HG02623 (cell line): ENCODE results near the gene VSIG2.
"Not testable (repeated sequence)": the region's sequence is repeated elsewhere in the genome, so short reads cannot be mapped to it uniquely, and the experiment has no call there.

ENCODE experiments used
- ATAC-seq: cut with Tn5 transposase; IDR thresholded peaks from one replicate; pipeline ENCODE4 v1.9.1; 2021; ENCODE audit warnings: moderate library complexity; ENCODE audit not compliant: unreplicated experiment

VSIG2 gene, protein sequence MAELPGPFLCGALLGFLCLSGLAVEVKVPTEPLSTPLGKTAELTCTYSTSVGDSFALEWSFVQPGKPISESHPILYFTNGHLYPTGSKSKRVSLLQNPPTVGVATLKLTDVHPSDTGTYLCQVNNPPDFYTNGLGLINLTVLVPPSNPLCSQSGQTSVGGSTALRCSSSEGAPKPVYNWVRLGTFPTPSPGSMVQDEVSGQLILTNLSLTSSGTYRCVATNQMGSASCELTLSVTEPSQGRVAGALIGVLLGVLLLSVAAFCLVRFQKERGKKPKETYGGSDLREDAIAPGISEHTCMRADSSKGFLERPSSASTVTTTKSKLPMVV

DNA sequence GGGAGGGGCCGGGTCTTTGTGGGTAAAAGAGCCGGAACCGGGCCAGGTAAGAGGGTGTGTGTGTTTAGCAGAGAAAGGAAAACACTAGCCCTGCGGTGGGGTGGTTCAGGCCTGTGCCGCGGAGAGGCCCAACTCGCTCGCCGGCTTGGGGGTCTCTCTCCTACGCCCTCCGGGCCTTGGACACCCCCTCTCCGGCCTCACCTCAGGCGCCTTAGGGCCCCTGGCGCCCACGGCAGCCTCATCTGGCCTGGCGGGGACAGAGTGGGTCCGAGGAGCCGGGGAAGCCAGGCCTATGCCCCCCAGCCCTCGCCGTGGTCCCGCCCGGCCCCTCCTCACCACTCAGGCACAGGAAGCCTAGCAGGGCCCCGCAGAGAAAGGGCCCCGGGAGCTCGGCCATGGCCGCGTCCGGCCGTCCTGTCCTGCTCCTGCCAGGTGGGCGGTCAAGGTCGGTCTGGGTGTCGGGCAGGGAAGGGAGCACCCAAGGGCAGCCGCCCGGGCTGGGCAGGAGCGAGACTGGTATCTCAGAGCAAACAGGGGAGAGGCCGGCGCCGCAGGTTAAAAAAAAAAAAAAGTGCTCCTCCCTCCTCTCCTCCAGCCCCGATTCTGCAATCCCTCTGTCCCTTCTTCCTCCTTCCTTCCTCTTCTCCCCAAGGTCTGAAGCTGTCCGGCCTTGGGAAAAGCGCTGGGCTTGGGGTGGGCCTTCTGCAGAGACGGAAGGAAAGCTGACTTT is at the start of gene VSIG2:
Gene VSIG2 (minus strand): TSS at position 515 of the 730 bp plus-strand sequence. CDS start 118 bp downstream, at position 397.
- no peak for ATAC-seq

DNA sequence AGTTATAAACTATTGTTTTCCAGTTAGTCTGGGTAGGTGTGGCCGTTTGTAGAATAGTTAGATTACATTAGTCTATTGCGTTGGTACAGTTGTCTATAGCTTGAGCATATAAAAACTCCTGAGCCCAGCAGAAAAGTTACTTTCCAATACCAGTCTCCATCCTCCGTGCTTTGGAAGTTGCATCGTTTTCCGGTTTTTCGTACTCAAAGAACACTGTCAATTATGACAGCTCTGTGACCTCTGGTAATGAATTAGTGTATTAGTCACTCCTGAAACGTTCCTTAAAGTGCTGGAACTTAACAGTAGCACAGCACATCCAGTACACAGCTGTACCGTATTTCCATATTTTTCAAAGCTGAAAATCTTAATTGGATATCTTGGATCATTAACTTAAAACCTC is 49.0 kb upstream of the VSIG2 start:
- no peak for ATAC-seq

DNA sequence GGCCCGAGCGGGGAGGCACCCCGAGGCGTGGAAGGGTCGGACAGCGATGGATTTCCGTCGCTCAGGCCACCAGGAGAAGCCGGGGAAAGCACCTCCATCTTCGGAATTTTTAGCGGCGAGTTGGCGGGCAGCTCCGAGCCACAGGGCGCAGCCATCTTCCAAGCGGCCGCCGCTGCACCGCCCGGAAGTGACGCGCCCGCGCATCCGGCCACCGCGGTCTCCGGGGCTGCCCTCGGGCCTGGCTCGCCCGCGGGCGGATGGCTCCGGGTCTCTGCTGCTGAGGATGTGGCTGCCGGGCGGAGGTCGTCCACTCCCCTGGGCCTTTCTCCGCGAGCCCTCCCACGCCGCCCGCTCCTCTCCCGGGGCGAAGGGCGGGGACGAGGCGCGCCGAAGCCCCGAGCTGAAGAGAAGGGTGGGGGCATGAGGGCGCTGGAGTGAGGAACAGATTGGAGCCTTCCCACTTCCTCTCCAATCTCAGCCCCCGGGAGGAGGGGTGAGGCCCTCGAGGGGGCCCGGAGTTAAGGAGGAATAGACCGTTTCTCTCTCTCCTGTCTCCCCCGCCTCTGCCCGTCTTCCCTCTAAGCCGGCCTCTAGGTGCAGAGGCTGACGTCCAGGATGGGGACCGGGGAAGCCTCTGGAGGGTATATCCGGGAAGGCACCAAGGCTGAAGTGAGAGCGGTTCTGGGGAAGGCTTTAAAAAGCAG is 48.3 kb upstream of the VSIG2 start, which contains the start of gene MSANTD2:
Gene MSANTD2 (minus strand): TSS at position 181 of the 704 bp plus-strand sequence. CDS start 26 bp downstream, at position 155.
- ATAC-seq, result peak; percentile 82

DNA sequence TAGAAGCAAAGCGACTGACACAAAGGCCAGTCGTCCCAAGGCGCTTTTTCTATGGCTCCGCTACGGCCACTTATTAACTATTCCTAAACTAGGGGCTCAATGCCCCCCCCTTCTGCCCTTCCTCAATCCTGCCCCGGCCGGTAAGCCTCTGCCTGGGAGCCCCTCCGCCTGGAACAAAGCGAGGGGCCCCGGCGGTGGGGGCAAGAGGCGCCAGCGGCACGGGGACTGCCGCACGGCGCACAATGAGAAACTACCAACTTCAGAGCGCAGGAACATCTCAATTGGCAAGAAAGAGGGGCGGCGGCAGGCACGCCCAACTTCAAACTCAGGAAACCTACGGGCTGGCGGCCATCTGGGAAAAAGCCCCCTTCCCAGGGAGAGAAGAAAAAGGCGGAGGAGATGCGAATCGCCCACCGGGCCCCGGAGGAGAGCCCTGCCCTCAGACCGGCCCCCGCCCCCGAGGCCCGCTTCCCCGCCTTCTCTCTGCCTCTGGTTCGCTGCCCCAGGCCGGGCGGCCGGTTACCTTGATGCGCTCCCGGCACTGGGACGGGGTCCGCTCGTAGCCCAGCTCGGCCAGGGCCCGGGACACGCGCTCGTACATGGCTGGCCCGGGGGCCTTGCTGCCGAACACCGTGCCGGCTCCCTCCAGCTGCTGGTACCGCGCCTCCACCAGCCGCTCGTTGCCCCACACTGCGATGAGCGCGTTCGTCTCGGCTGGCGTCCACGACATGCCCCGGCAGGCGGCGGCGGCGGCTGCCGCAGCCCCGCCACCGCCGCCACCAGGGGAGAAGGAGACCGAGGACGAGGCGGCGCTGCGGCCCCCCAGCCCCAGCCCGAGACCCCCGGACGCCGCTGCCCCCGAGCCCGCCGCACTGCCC is 47.5 kb upstream of the VSIG2 start:
- ATAC-seq, result peak; percentile 34

DNA sequence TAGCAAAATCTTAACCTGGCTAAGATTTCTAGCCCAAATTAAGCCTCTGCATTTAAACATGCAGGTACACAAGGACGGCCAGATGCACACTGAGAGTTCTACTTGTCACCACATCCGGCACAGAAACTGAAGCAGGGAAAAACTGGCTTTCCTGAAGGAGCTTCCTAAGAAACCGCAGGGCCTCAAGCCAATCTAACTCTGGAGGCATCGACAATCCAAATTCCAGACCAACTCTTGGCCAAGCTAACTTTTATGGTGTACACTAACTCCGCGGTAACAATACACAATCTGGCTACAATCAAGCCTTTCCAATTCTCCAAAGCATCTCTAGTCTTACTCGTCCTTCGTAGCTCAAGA is 46.9 kb upstream of the VSIG2 start:
- peak; percentile 17 for ATAC-seq

DNA sequence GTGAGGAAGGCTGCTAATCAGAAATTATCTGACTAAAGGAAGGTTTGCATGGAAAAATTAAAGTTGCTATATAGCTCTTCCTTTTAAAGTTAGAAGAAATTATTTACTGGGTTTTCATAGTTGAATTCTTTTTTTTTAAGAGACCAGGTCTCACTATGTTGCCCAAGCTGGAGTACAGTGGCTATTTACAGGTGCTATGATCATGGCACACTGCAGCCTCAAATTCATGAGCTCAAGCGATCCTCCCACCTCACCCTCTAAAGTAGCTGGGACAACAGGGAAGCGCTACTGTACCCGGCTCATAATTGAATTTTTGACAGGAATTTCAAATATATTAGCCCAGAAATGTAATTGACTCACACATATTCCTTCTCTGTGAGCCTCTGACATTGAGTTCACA is 44.3 kb upstream of the VSIG2 start:
- no peak for ATAC-seq

DNA sequence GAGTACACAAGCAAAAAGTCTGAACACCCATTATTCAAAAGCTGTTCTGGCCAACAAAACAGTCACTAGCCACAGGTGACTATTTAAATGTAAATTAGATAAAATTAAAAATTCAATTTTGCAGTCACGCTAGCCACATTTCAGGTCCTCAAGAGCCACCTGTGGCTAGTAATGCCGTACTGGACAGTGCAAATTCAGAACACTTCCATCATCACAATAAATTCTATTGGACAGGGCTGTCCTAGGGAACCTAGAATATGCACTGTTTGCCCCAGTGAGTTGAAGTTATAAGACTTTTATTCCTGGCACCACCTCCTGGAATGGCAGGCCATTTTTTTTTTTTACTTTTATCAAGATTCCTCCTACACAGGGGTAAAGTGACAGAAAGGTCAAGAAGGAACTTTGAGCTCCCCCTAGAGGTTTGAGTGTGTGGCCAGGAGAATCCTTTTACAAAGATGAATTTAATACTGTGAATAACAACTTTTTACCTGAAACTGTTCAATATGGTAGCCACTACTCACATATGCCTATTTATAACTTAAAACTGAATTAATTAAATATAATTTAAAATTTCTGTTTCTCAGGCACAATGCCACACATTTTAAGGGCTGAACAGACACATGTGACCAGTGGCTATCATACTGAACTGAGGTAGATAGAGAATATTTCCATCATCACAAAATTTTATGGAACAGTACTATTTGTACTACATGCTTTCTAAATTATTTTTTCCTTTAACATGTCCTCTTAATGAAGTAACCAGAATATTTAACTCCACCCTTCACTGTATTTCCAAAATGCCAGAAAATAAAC is 41.6 kb upstream of the VSIG2 start:
- peak; percentile 59 for ATAC-seq

DNA sequence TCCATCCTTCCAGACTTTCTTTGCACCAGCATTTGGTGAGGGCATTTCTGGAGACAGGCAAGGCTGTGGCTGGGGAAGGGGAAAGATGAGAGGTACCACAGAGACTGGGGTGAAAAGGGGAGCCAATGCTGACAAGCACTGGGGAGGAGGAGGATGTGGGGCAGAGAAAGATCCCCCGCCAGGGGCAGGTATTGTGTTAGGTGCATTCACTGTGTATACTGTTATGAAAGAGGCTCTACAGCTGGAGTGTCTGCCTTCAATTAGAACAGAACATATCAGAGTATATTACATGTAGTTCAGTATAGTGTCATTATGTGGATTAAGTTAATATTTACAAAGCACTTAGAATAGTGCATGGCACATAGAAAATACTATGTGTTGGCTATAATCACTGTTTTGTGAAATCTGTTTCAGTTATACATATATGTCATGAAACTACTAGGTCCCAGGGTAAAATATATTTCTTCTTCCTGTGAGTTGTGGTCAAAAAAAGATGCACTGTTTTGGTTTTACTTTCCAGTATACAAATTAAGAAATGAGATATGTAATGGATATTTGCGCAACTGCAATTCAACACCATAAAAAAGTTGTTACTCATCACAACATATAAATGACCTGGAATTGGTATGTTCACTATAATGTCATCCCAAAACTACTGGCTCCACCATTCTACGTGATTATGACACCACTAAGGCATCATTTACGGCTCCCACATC is 39.7 kb upstream of the VSIG2 start:
- ATAC-seq, result peak; percentile 70

DNA sequence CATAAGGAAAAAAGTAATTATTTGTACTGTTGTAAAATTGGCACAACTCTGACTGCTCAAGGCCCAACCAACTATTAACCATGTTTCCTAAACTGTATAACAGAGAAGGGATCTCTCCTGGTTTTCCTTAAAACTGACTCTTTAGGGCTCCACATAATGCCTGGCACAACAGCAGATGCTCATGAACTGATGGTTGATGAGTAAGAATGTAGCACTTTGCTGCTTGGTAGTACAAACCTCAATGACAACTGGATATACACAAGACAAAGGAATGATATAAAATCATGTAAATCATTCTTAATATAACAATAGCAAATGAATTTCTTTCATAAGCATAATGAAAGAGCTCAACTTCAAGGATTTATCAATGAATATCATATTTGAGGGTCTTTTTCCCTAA is 36.5 kb upstream of the VSIG2 start:
- ATAC-seq, result no peak

DNA sequence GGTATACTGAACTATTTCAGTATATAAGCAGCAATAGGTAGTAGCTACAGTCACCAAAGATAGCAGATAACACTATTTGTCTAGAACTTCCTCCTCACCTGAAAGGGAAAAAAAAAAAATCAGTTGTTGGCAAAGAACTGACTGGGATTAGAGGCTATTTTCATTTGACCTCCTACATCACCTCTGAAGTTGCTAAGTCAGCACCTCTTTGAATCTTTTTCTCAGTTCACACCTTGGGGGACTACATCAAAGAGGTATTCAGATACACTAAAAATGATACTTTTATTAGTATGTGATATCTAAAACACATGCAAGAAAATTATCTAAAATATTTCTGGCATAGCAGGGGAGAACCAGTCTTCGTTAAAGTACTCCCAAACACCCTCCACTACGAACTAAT is 32.0 kb upstream of the VSIG2 start:
- no peak for ATAC-seq

DNA sequence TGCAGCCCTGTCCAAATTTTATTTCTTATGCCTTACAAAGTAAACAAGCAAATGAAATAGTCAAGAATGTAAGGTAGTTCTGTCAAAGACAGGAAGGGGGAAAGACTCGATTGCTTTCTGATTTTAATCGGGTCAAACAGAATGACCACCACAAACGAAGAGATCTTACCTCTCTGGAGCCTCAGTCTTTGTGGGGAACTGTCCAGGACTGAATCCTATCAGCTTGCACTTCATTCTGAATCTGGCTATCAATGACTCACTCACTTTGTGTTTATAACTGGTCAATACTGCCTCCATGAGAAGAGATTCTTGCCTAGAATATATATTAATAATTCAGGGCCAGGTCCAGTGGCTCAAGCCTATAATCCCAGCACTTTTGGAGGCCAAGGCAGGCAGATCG is 30.9 kb upstream of the VSIG2 start:
- ATAC-seq, result no peak

DNA sequence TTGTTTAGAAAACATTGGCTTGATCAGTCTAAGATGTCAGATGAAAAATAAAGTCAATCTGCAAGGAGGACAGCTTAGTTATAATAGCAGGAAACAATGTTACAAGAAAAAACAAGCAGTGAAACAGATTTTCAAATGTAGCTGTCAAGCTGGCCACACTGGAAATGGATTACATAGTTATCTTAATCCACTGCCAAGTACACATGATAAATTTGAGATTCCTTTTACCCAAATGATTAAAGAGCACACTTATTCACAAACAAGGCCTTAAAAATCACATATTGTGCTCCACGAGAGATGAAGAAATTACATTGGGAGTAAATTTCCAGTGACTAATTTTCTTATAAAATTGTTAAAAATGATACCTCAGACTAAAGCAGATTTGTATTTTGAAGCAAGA is 27.5 kb upstream of the VSIG2 start:
- no peak for ATAC-seq

DNA sequence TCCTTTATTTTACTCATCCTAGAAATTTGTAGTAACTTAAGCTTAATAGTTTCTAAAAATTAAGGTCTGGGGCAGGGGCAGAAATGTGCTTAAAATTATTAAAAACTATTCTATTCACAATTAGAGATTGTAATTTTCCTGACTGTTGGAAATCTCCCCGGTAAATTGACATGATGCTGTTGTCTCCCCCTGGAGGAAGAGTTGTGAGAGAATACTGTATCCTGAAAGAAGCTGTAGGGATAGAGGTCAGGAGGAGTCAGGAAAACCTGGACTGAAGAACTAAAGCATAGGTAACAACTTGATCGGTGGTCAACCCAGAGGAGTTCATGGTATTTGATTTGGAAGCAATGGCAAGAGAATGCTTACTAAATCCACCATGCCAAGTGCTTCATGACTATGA is 26.2 kb upstream of the VSIG2 start:
- no peak for ATAC-seq

DNA sequence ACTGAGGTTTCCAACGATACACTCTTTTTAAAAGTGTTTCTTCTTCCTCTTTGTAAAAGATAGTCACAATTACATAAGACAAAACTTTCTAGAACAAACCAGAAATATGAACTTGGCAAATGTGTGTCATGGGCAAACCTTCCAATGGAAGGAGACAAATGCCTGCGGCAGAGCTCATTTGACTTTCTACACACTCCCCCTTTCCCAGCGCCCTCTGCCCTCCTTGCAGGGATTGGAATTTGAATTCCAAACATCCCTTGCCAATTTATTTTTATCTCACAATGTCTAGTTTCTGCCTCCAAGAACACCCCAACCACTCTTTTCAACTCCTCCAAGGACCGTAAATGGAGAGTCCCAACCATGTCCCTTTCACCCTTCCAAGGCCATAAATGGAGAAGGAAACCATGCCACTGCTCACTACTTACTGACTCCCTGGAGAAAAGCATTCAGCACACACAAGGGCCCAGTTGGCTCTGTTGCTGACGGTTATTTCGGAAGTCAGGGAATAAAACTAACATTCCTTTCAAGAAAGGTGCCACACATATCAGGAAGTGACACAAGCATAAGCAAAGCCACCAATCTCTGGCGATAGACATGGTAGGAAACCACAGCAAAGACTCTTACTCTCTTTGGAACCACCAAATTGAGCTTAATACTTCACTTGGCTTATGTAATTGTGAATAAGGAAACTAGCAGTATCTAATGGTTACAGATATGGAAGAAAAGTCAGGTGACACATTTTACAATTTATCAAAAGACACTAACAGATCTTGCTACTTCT is 25.0 kb upstream of the VSIG2 start:
- ATAC-seq, result no peak

DNA sequence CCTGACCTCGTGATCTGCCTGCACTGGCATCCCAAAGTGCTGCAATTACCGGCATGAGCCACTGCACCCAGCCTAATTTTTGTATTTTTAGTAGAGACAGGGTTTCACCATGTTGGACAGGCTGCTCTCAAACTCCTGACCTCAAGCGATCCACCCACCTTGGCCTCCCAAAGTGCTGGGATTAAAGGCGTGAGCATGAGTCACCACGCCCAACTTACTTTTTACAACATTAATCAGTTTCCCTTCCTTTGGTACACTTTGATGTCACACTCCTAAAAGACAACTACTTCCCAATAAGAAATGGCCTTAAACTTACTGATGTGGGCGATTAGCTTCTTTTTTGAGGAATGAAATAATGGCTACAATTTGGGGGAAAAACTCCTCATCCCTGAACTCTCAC is 18.9 kb upstream of the VSIG2 start:
- ATAC-seq, result not testable (repeated sequence)

DNA sequence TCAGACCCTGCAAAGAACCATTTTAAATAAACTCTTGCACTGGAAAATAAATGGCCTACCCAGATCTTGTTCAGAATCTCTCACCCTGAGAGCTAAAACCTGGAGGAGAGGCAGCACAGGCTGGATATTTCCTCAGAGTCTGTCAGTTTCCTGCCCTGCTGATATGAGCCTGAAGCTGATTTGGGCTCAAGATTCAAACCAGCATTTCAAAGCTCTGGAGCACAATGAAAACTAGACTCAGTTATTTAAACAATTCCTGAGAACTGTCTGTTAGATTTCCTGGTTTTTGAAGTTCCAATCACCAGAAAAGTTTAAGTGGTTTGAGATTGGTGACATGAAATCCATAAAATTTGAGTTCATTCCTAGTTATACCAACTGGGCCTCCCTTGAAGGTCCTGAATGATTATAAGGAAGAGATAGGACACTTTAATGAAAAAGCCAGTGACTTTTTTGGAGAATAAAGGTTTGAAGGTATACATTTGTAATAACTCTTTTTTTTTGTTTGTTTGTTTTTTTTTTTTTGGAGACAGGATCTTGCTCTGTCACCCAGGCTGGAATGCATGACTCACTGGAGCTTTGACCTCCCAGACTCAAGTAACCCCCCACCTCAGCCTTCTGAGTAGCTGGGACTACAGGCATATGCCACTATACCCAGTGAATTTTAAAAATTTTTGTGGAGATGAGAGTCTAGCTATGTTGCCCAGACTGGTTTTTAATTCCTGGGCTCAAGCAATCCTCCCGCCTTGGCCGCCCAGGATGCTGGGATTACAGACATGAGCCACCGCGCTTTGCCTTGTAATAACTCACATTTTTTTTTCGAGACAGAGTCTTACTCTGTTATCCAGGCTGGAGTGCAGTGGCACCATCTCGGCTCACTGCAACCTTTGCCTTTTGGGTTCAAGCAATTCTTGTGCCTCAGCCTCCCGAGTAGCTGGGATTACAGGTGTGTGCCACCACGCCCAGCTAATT is 18.0 kb upstream of the VSIG2 start:
- no peak for ATAC-seq

DNA sequence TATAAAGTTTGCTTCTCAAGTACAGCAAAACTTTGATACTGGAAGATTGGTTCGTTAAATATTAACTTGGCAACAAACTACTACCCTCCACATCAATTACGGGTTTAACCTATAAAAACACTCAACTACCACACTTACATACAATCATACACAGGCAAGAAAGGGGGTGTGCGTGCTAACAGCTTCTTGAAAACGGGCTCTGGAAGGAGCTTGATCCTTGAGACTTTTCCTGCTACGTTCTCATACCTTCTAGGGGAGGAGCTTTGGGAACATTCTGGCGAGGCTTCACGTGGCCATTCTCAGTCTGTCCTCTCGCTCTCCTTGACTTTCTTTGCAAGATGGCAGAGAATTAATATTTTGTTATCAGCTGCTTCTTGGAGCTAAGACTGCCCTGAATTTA is 16.9 kb upstream of the VSIG2 start:
- no peak for ATAC-seq
